MM.1S (cell line): ENCODE data around the gene NMRAL1.

ENCODE experiments used
- EZH2 ChIP-seq: fragments of 300-600 bp; sonication (generic); optimal IDR thresholded peaks from 2 replicates; pipeline ENCODE3; 2017; ENCODE audit warnings: low read depth, mild to moderate bottlenecking, antibody characterized with exemption, low read length, mixed read lengths
- EZH2phosphoT487 ChIP-seq: fragments of 300-600 bp; sonication (generic); IDR thresholded peaks from 2 replicates; pipeline ENCODE4 v1.6.1; 2018; ENCODE audit warnings: antibody characterized with exemption, low read length

- TF ChIP-seq EZH2phosphoT487 (no peak), EZH2 (no peak)
Measured at GRCh38 chr16:4465977-4466779, 8.2 kb downstream of the NMRAL1 start.
